Endothelial cell of umbilical vein (primary cell): ENCODE results near the gene GAL. TPM values are rescaled to one million over a fixed set of nuclear protein-coding genes. Genes with fewer than 3 reads are reported as not detected.

Experiments used
- BruUV-seq: library from RNA; stranded (reverse); fragments of 400-500 nt; replicated peaks from 2 replicates; lab custom pipeline; 2021; lab: Mats Ljungman, UMichigan
- CTCF ChIA-PET: fragments of 300-600, 350-600 bp; sonication (Branson Sonifier 250); formaldehyde crosslinking; loops from one replicate; lab custom pipeline; 2021; ENCODE audit warnings: antibody characterized with exemption, inconsistent platforms; lab: Charles Lee
- POLR2A ChIA-PET: fragments of 300-600, 350-600 bp; sonication (Branson Sonifier 250); formaldehyde crosslinking; loops from one replicate; lab custom pipeline; 2021; ENCODE audit warnings: antibody characterized with exemption, inconsistent platforms; lab: Charles Lee
- DNase-seq: peaks from one replicate; pipeline ENCODE4 v3.0.0-alpha.2; 2011; ENCODE audit warnings: low read depth, low spot score
- FAIRE-seq: peaks from 2 replicates; lab custom pipeline; 2011; peaks lifted over from hg19 to GRCh38; lab: Jason Lieb, UNC
- H2AFZ ChIP-seq: 2 replicates; pipeline ENCODE4 v1.6.0; 2012; ENCODE audit warnings: low read depth, low read length, control low read depth, inconsistent platforms
- H3K27ac ChIP-seq: 2 replicates; pipeline ENCODE4 v1.5.1; 2011; ENCODE audit warnings: low read depth, mild to moderate bottlenecking, control low read depth, low read length, moderate library complexity; ENCODE audit not compliant: insufficient read depth
- H3K27me3 ChIP-seq, 2 experiments: 2 replicates each; pipeline versions ENCODE4 v1.6.0 to v1.6.1; 2011; ENCODE audit warnings: low read length in 2 of 2, mixed read lengths in 1 of 2; ENCODE audit not compliant: control insufficient read depth in 2 of 2, insufficient read depth in 2 of 2
- H3K36me3 ChIP-seq, 2 experiments: 2 replicates in 1 of 2; 3 replicates in 1 of 2; pipeline ENCODE4 v1.5.1; 2011; ENCODE audit warnings: low read length in 2 of 2, mild to moderate bottlenecking in 1 of 2, moderate library complexity in 1 of 2; ENCODE audit not compliant: control insufficient read depth in 2 of 2, insufficient read depth in 2 of 2; ENCODE audit errors: extremely low read depth in 1 of 2
- H3K4me1 ChIP-seq: 3 replicates; pipeline ENCODE4 v1.5.1; 2011; ENCODE audit warnings: mild to moderate bottlenecking, low read length; ENCODE audit not compliant: control insufficient read depth, insufficient read depth; ENCODE audit errors: extremely low read depth
- H3K4me2 ChIP-seq: 2 replicates; pipeline ENCODE4 v1.6.1; 2011; ENCODE audit warnings: low read length, control low read depth, mixed read lengths; ENCODE audit not compliant: insufficient read depth
- H3K4me3 ChIP-seq, 3 experiments: fragments of 200-600 bp in 1 of 3; sonication (generic), shearing (Covaris generic) in 1 of 3; replicated peaks in 1 of 3; 2 replicates each; pipeline ENCODE4 v1.5.1; 2011 to 2016; ENCODE audit warnings: control low read depth in 3 of 3, low read length in 3 of 3, mild to moderate bottlenecking in 2 of 3, inconsistent platforms in 1 of 3, low read depth in 1 of 3, moderate library complexity in 1 of 3; ENCODE audit not compliant: insufficient read depth in 1 of 3
- H3K79me2 ChIP-seq: 2 replicates; pipeline ENCODE4 v1.6.0; 2012; ENCODE audit warnings: low read length, inconsistent platforms; ENCODE audit not compliant: control insufficient read depth, insufficient read depth
- H3K9ac ChIP-seq: replicated peaks from 2 replicates; pipeline ENCODE3; 2011; ENCODE audit warnings: low read length, control low read depth; ENCODE audit not compliant: insufficient read depth; ENCODE audit errors: extremely low read depth
- H3K9me1 ChIP-seq: replicated peaks from 3 replicates; pipeline ENCODE4 v1.6.0; 2011; ENCODE audit warnings: mild to moderate bottlenecking, low read length; ENCODE audit not compliant: control insufficient read depth, insufficient read depth; ENCODE audit errors: extremely low read depth
- H3K9me3 ChIP-seq: replicated peaks from 2 replicates; pipeline ENCODE4 v1.5.1; 2012; ENCODE audit warnings: low read length, inconsistent platforms; ENCODE audit not compliant: control insufficient read depth, insufficient read depth
- H4K20me1 ChIP-seq: replicated peaks from 2 replicates; pipeline ENCODE3; 2011; ENCODE audit warnings: mild to moderate bottlenecking, low read length; ENCODE audit not compliant: control insufficient read depth, insufficient read depth; ENCODE audit errors: extremely low read depth
- EZH2 ChIP-seq: IDR thresholded peaks from 2 replicates; pipeline ENCODE4 v1.6.1; 2012; ENCODE audit warnings: borderline replicate concordance, low read depth, mild to moderate bottlenecking, moderate library complexity, low read length, inconsistent platforms; ENCODE audit not compliant: severe bottlenecking
- FOS ChIP-seq: IDR thresholded peaks from 2 replicates; pipeline ENCODE4 v1.6.1; 2011; ENCODE audit warnings: mild to moderate bottlenecking, low read length, moderate library complexity, borderline replicate concordance; ENCODE audit not compliant: insufficient read depth
- GATA2 ChIP-seq: IDR thresholded peaks from 2 replicates; pipeline ENCODE4 v1.7.0; 2011; ENCODE audit warnings: low read depth, mild to moderate bottlenecking, moderate library complexity, mixed read lengths, low read length; ENCODE audit not compliant: insufficient read length, insufficient read depth
- JUN ChIP-seq: IDR thresholded peaks from 2 replicates; pipeline ENCODE4 v1.6.1; 2011; ENCODE audit warnings: borderline replicate concordance, low read depth; ENCODE audit not compliant: insufficient read length, insufficient read depth
- MYC ChIP-seq: IDR thresholded peaks from one replicate; pipeline ENCODE4 v1.6.1; 2011; ENCODE audit warnings: mild to moderate bottlenecking, low read depth, low read length
- POLR2A ChIP-seq: IDR thresholded peaks from 2 replicates; pipeline ENCODE4 v1.6.1; 2012; ENCODE audit warnings: low read depth, mild to moderate bottlenecking, control low read depth, low read length
- POLR2AphosphoS5 ChIP-seq: IDR thresholded peaks from 2 replicates; pipeline ENCODE4 v1.6.1; 2012; ENCODE audit warnings: low read depth, mild to moderate bottlenecking, control low read depth, low read length, moderate library complexity; ENCODE audit not compliant: insufficient read depth
- dilution Hi-C: fragments of 300-500 bp; cut with MboI; formaldehyde crosslinking; loops from one replicate; pipeline ENCODE4 v1.15.0; 2019; ENCODE audit warnings: low sequenced_read_pairs; ENCODE audit not compliant: extremely low pct_ligation_motif_present
- intact Hi-C: fragments of 100-400 bp; cut with micrococcal nuclease; formaldehyde crosslinking; loops from one replicate; pipeline ENCODE4 v1.10.0; 2022
- polyA plus RNA-seq, 4 experiments: library from polyadenylated mRNA; depleted of rRNA in 3 of 4; stranded (reverse) in 3 of 4; unstranded in 1 of 4; fragments of >200 nt; gene quantifications; 2 replicates each; pipeline versions ENCODE4 v1.2.1 to v1.2.3, GENCODE V29; 2011 to 2012; ENCODE audit warnings: missing spikeins in 1 of 4
- total RNA-seq: library from RNA; stranded (reverse); gene quantifications from 2 replicates; pipeline ENCODE4 v1.2.3, GENCODE V29; 2021
- TF ChIP-seq, protein P1 (sequence below), 2 donors: IDR thresholded peaks; 1 replicate in 1 of 2; 2 replicates in 1 of 2; pipeline ENCODE4 v1.5.1; 2011; ENCODE audit warnings: low read length in 2 of 2, mild to moderate bottlenecking in 2 of 2, moderate library complexity in 2 of 2, control low read depth in 1 of 2, inconsistent platforms in 1 of 2, low read depth in 1 of 2; ENCODE audit not compliant: insufficient read depth in 1 of 2; ENCODE audit errors: extremely low read depth in 1 of 2
- TF ChIP-seq, protein P2 (sequence below): IDR thresholded peaks from 2 replicates; pipeline ENCODE4 v1.6.1; 2011; ENCODE audit not compliant: insufficient read depth, insufficient read length

The GAL gene
- total and polyA plus RNA-seq, 2 donors (not counting 3 experiments of a cell fraction or from before 2014, with no cell fraction given) = 1.2 to 9.8 TPM

DNA sequence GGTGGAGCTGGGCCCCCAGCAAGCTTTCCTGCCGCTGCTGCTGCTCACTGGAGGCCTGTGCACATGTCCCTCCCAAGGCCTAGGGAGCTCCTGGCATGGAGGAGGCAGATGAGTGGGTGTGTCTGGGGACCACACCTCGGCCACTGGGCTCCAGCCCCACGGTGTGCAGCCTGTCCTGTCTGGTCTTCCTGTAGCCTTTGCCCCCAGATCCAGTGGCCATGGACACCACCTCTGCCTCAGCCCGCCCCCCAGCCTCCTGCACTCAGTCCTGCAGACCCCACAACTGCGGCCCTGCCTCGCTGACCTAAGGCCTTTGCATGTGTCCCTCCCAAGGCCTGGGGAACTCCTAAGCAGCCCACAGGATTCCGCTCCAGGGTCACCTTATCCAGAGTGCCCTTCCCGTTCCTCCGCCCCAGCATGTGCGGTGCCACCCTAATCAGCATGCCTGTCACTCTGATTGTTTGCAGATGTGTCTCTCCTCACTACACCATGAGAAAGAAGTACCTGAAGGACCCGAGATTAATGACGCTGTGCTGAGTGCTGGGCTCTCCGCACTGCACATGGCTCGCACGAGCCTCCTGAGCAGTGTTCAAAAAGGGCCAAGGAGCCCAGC lies 8.6 kb downstream of the GAL start:
- ChIA-PET POLR2A (no interaction called here), CTCF (no interaction called here)
- H4K20me1 ChIP-seq = no peaks in the 10 kb centered on the region
- no peaks in the 10 kb centered on the region for H3K36me3 ChIP-seq
- no peaks in the 10 kb centered on the region for H3K9me3 ChIP-seq
- DNase-seq (no peak), FAIRE-seq (no peak)
- H3K9ac ChIP-seq = no peak overlapping the region
- no TSS peak for BruUV-seq
- no peaks in the 10 kb centered on the region for H3K79me2 ChIP-seq
- H3K4me3 ChIP-seq = no peak overlapping the region
- no peak overlapping the region for H3K27ac ChIP-seq
- H3K4me1 ChIP-seq = no peaks in the 10 kb centered on the region
- H3K9me1 ChIP-seq = no peaks in the 10 kb centered on the region
- H3K27me3 ChIP-seq = peaks cover 2 to 17% of the 10 kb centered on the region in 2 experiments
- H3K4me2 ChIP-seq = no peak overlapping the region
- intact Hi-C loops = no loop called here
- H2AFZ ChIP-seq = no peak overlapping the region
- dilution Hi-C loops = no loop called here
- no peak for TF ChIP-seq POLR2A
- TF ChIP-seq JUN = no peak
- TF ChIP-seq, protein P1, sequence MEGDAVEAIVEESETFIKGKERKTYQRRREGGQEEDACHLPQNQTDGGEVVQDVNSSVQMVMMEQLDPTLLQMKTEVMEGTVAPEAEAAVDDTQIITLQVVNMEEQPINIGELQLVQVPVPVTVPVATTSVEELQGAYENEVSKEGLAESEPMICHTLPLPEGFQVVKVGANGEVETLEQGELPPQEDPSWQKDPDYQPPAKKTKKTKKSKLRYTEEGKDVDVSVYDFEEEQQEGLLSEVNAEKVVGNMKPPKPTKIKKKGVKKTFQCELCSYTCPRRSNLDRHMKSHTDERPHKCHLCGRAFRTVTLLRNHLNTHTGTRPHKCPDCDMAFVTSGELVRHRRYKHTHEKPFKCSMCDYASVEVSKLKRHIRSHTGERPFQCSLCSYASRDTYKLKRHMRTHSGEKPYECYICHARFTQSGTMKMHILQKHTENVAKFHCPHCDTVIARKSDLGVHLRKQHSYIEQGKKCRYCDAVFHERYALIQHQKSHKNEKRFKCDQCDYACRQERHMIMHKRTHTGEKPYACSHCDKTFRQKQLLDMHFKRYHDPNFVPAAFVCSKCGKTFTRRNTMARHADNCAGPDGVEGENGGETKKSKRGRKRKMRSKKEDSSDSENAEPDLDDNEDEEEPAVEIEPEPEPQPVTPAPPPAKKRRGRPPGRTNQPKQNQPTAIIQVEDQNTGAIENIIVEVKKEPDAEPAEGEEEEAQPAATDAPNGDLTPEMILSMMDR (IDR thresholded peaks at IDR 0.05; ENCODE audit: extremely low read depth in 1 of 2, insufficient read depth in 1 of 2, low read depth in 1 of 2, low read length in 2 of 2) = no peak
- TF ChIP-seq, protein P2, sequence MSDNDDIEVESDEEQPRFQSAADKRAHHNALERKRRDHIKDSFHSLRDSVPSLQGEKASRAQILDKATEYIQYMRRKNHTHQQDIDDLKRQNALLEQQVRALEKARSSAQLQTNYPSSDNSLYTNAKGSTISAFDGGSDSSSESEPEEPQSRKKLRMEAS = no peak
- TF ChIP-seq FOS = no peak
- TF ChIP-seq POLR2AphosphoS5 = no peak
- TF ChIP-seq GATA2 = no peak
- no peak for TF ChIP-seq EZH2
- no peak for TF ChIP-seq MYC
